Measurements from ENCODE around the gene SLC6A20.

Gene SLC6A20

GRCh38 chr3:45802146-45802545 lies 5.8 kb upstream of the SLC6A20 start:
- Histone ChIP-seq H3K4me1 (ENCODE audit: control insufficient read depth, insufficient read depth, low read length, poor library complexity, severe bottlenecking) (no peaks in the 10 kb centered on the region), H3K36me3 (ENCODE audit: control insufficient read depth, insufficient read depth, low read length) (no peaks in the 10 kb centered on the region), H3K9me3 (ENCODE audit: control insufficient read depth, low read length) (no peaks in the 10 kb centered on the region), H3K27ac (ENCODE audit: low read depth, low read length, severe bottlenecking) (no peak overlapping the region), H3K4me3 (ENCODE audit: extremely low read depth, insufficient read depth, low read length, poor library complexity, severe bottlenecking) (no peak overlapping the region)
- 90 to 100% methylated on average over 8 to 9 of the region's 9 CpGs for WGBS, 2 experiments (ENCODE audit: insufficient coverage in 2 of 2)

- no peaks in the 10 kb centered on the region for H3K4me1 ChIP-seq (ENCODE audit: control insufficient read depth, insufficient read depth, low read length, poor library complexity, severe bottlenecking)
- H3K4me3 ChIP-seq (ENCODE audit: extremely low read depth, insufficient read depth, low read length, poor library complexity, severe bottlenecking): no peak overlapping the region
- H3K9me3 ChIP-seq (ENCODE audit: control insufficient read depth, low read length): no peaks in the 10 kb centered on the region
- 89 to 100% methylated on average over 2 to 3 of the region's 4 CpGs for WGBS, 2 experiments (ENCODE audit: insufficient coverage in 2 of 2)
- no peaks in the 10 kb centered on the region for H3K36me3 ChIP-seq (ENCODE audit: control insufficient read depth, insufficient read depth, low read length)
- no peak overlapping the region for H3K27ac ChIP-seq (ENCODE audit: low read depth, low read length, severe bottlenecking)
These were observed 4.3 kb upstream of the SLC6A20 start for GRCh38 chr3:45800611-45801010.

GRCh38 chr3:45799586-45799985 lies 3.2 kb upstream of the SLC6A20 start:
- 85 to 100% methylated on average over 1 to 2 of the region's 2 CpGs for WGBS, 2 experiments (ENCODE audit: insufficient coverage in 2 of 2)
- no peaks in the 10 kb centered on the region for H3K9me3 ChIP-seq (ENCODE audit: control insufficient read depth, low read length)
- no peak overlapping the region for H3K27ac ChIP-seq (ENCODE audit: low read depth, low read length, severe bottlenecking)
- H3K4me1 ChIP-seq (ENCODE audit: control insufficient read depth, insufficient read depth, low read length, poor library complexity, severe bottlenecking): no peaks in the 10 kb centered on the region
- H3K36me3 ChIP-seq (ENCODE audit: control insufficient read depth, insufficient read depth, low read length): no peaks in the 10 kb centered on the region
- H3K4me3 ChIP-seq (ENCODE audit: extremely low read depth, insufficient read depth, low read length, poor library complexity, severe bottlenecking): no peak overlapping the region

- no peak overlapping the region for H3K27ac ChIP-seq (ENCODE audit: low read depth, low read length, severe bottlenecking)
- H3K4me3 ChIP-seq (ENCODE audit: extremely low read depth, insufficient read depth, low read length, poor library complexity, severe bottlenecking): no peak overlapping the region
- H3K9me3 ChIP-seq (ENCODE audit: control insufficient read depth, low read length): no peaks in the 10 kb centered on the region
- no peaks in the 10 kb centered on the region for H3K4me1 ChIP-seq (ENCODE audit: control insufficient read depth, insufficient read depth, low read length, poor library complexity, severe bottlenecking)
- no peaks in the 10 kb centered on the region for H3K36me3 ChIP-seq (ENCODE audit: control insufficient read depth, insufficient read depth, low read length)
- WGBS, 2 experiments (ENCODE audit: insufficient coverage in 2 of 2): 83 to 90% methylated on average over 4 of the region's 4 CpGs
These were observed 1.7 kb upstream of the SLC6A20 start for GRCh38 chr3:45798034-45798433.

- H3K27ac ChIP-seq (ENCODE audit: low read depth, low read length, severe bottlenecking): no peak overlapping the region
- H3K36me3 ChIP-seq (ENCODE audit: control insufficient read depth, insufficient read depth, low read length): no peaks in the 10 kb centered on the region
- no peaks in the 10 kb centered on the region for H3K4me1 ChIP-seq (ENCODE audit: control insufficient read depth, insufficient read depth, low read length, poor library complexity, severe bottlenecking)
- H3K4me3 ChIP-seq (ENCODE audit: extremely low read depth, insufficient read depth, low read length, poor library complexity, severe bottlenecking): no peak overlapping the region
- H3K9me3 ChIP-seq (ENCODE audit: control insufficient read depth, low read length): no peaks in the 10 kb centered on the region
- WGBS, 2 experiments (ENCODE audit: insufficient coverage in 2 of 2): 59 to 63% methylated on average over 12 of the region's 13 CpGs
These were observed 734 bp upstream of the SLC6A20 start for GRCh38 chr3:45796902-45797637.

GRCh38 chr3:45795509-45795881 lies 841 bp downstream of the SLC6A20 start:
- H3K9me3 ChIP-seq (ENCODE audit: control insufficient read depth, low read length): no peaks in the 10 kb centered on the region
- no peak overlapping the region for H3K27ac ChIP-seq (ENCODE audit: low read depth, low read length, severe bottlenecking)
- no peaks in the 10 kb centered on the region for H3K4me1 ChIP-seq (ENCODE audit: control insufficient read depth, insufficient read depth, low read length, poor library complexity, severe bottlenecking)
- no peaks in the 10 kb centered on the region for H3K36me3 ChIP-seq (ENCODE audit: control insufficient read depth, insufficient read depth, low read length)
- WGBS, 2 experiments (ENCODE audit: insufficient coverage in 2 of 2): 0 to 19% methylated on average over 5 to 6 of the region's 14 CpGs
- no peak overlapping the region for H3K4me3 ChIP-seq (ENCODE audit: extremely low read depth, insufficient read depth, low read length, poor library complexity, severe bottlenecking)

GRCh38 chr3:45794660-45795059 lies 1.7 kb downstream of the SLC6A20 start:
- no peaks in the 10 kb centered on the region for H3K9me3 ChIP-seq (ENCODE audit: control insufficient read depth, low read length)
- no peaks in the 10 kb centered on the region for H3K36me3 ChIP-seq (ENCODE audit: control insufficient read depth, insufficient read depth, low read length)
- no CpG with 5 or more reads among the region's 1 CpG for WGBS, 2 experiments (ENCODE audit: insufficient coverage in 2 of 2)
- no peaks in the 10 kb centered on the region for H3K4me1 ChIP-seq (ENCODE audit: control insufficient read depth, insufficient read depth, low read length, poor library complexity, severe bottlenecking)
- no peak overlapping the region for H3K27ac ChIP-seq (ENCODE audit: low read depth, low read length, severe bottlenecking)
- no peak overlapping the region for H3K4me3 ChIP-seq (ENCODE audit: extremely low read depth, insufficient read depth, low read length, poor library complexity, severe bottlenecking)

- no peaks in the 10 kb centered on the region for H3K4me1 ChIP-seq (ENCODE audit: control insufficient read depth, insufficient read depth, low read length, poor library complexity, severe bottlenecking)
- H3K36me3 ChIP-seq (ENCODE audit: control insufficient read depth, insufficient read depth, low read length): no peaks in the 10 kb centered on the region
- 98 to 100% methylated on average over 2 to 5 of the region's 5 CpGs for WGBS, 2 experiments (ENCODE audit: insufficient coverage in 2 of 2)
- H3K4me3 ChIP-seq (ENCODE audit: extremely low read depth, insufficient read depth, low read length, poor library complexity, severe bottlenecking): no peak overlapping the region
- no peaks in the 10 kb centered on the region for H3K9me3 ChIP-seq (ENCODE audit: control insufficient read depth, low read length)
- no peak overlapping the region for H3K27ac ChIP-seq (ENCODE audit: low read depth, low read length, severe bottlenecking)
These were observed 2.2 kb downstream of the SLC6A20 start for GRCh38 chr3:45794177-45794560.

GRCh38 chr3:45793482-45794176 lies 2.7 kb downstream of the SLC6A20 start:
- H3K36me3 ChIP-seq (ENCODE audit: control insufficient read depth, insufficient read depth, low read length): no peaks in the 10 kb centered on the region
- no peak overlapping the region for H3K27ac ChIP-seq (ENCODE audit: low read depth, low read length, severe bottlenecking)
- 68 to 74% methylated on average over 5 to 8 of the region's 9 CpGs for WGBS, 2 experiments (ENCODE audit: insufficient coverage in 2 of 2)
- H3K4me1 ChIP-seq (ENCODE audit: control insufficient read depth, insufficient read depth, low read length, poor library complexity, severe bottlenecking): no peaks in the 10 kb centered on the region
- H3K9me3 ChIP-seq (ENCODE audit: control insufficient read depth, low read length): no peaks in the 10 kb centered on the region
- no peak overlapping the region for H3K4me3 ChIP-seq (ENCODE audit: extremely low read depth, insufficient read depth, low read length, poor library complexity, severe bottlenecking)

- H3K9me3 ChIP-seq (ENCODE audit: control insufficient read depth, low read length): no peaks in the 10 kb centered on the region
- WGBS, 2 experiments (ENCODE audit: insufficient coverage in 2 of 2): 90 to 94% methylated on average over 5 to 6 of the region's 7 CpGs
These were observed 3.7 kb downstream of the SLC6A20 start for GRCh38 chr3:45792516-45793172.

GRCh38 chr3:45792036-45792435 lies 4.3 kb downstream of the SLC6A20 start:
- no peak overlapping the region for H3K27ac ChIP-seq (ENCODE audit: low read depth, low read length, severe bottlenecking)
- WGBS, 2 experiments (ENCODE audit: insufficient coverage in 2 of 2): 95% methylated on average over 2 of the region's 2 CpGs
- H3K4me1 ChIP-seq (ENCODE audit: control insufficient read depth, insufficient read depth, low read length, poor library complexity, severe bottlenecking): no peaks in the 10 kb centered on the region
- no peaks in the 10 kb centered on the region for H3K9me3 ChIP-seq (ENCODE audit: control insufficient read depth, low read length)
- no peaks in the 10 kb centered on the region for H3K36me3 ChIP-seq (ENCODE audit: control insufficient read depth, insufficient read depth, low read length)
- H3K4me3 ChIP-seq (ENCODE audit: extremely low read depth, insufficient read depth, low read length, poor library complexity, severe bottlenecking): no peak overlapping the region

More at GRCh38 chr3:45792516-45793172, 3.7 kb downstream of the SLC6A20 start:
- Histone ChIP-seq H3K27ac (ENCODE audit: low read depth, low read length, severe bottlenecking) (no peak overlapping the region), H3K4me1 (ENCODE audit: control insufficient read depth, insufficient read depth, low read length, poor library complexity, severe bottlenecking) (no peaks in the 10 kb centered on the region), H3K4me3 (ENCODE audit: extremely low read depth, insufficient read depth, low read length, poor library complexity, severe bottlenecking) (no peak overlapping the region), H3K36me3 (ENCODE audit: control insufficient read depth, insufficient read depth, low read length) (no peaks in the 10 kb centered on the region)
